Measurements from ENCODE around the gene IL16.
"Not testable (repeated sequence)": the region's sequence is repeated elsewhere in the genome, so short reads cannot be mapped to it uniquely, and the experiment has no call there.

IL16 gene

GRCh38 chr15:81196576-81197254, at the start of gene IL16:
TSS of gene IL16 (plus strand) at chr15:81196879. CDS start at chr15:81225400, 28,521 bp downstream.
- Histone ChIP-seq H3K27ac (no peak within 1 kb of the TSS), H3K4me1 (peaks cover 0 to 8% (median 7%) of the 10 kb centered on the region in 10 experiments; a peak in 14 of 20 replicates), H3K4me2 (no peak within 1 kb of the TSS), H3K9me3 (replicated peaks in 1 of 11) (no peaks in the 10 kb centered on the region), H3K9ac (no peak within 1 kb of the TSS), H3K27me3 (no peaks in the 10 kb centered on the region), H3K4me3 (no peak within 1 kb of the TSS), H3K36me3 (no peaks in the 10 kb centered on the region), H4K20me1 (no peaks in the 10 kb centered on the region)
- no peak for TF ChIP-seq Cebpa-rat (IDR thresholded peaks at IDR 0.05)

- H3K9me3 ChIP-seq (replicated peaks in 1 of 11), result no peaks in the 10 kb centered on the region
- H3K36me3 ChIP-seq, result no peaks in the 10 kb centered on the region
- H3K4me2 ChIP-seq, result no peak overlapping the region
- H3K9ac ChIP-seq, result no peak overlapping the region
- no peak overlapping the region for H3K27ac ChIP-seq
- TF ChIP-seq Cebpa-rat (IDR thresholded peaks at IDR 0.05), result no peak
- H4K20me1 ChIP-seq, result no peaks in the 10 kb centered on the region
- H3K4me1 ChIP-seq, result peaks cover 0 to 8% (median 0%) of the 10 kb centered on the region in 10 experiments; a peak in 3 of 20 replicates
- H3K4me3 ChIP-seq, result no peak overlapping the region
- no peaks in the 10 kb centered on the region for H3K27me3 ChIP-seq
These were observed 45.3 kb upstream of the IL16 start for GRCh38 chr15:81151389-81151788.

GRCh38 chr15:81152339-81152738, 44.3 kb upstream of the IL16 start:
- H3K9me3 ChIP-seq (replicated peaks in 1 of 11), result no peaks in the 10 kb centered on the region
- no peak overlapping the region for H3K4me3 ChIP-seq
- no peak overlapping the region for H3K4me2 ChIP-seq
- H3K36me3 ChIP-seq, result no peaks in the 10 kb centered on the region
- TF ChIP-seq Cebpa-rat (IDR thresholded peaks at IDR 0.05), result no peak
- no peaks in the 10 kb centered on the region for H3K27me3 ChIP-seq
- no peak overlapping the region for H3K9ac ChIP-seq
- H4K20me1 ChIP-seq, result no peaks in the 10 kb centered on the region
- no peak overlapping the region for H3K27ac ChIP-seq
- H3K4me1 ChIP-seq, result peaks cover 0 to 8% (median 0%) of the 10 kb centered on the region in 10 experiments; a peak in 3 of 20 replicates

- Histone ChIP-seq H4K20me1 (no peaks in the 10 kb centered on the region), H3K4me3 (no peak overlapping the region), H3K9me3 (replicated peaks in 1 of 11) (no peaks in the 10 kb centered on the region), H3K27ac (no peak overlapping the region), H3K9ac (no peak overlapping the region), H3K36me3 (no peaks in the 10 kb centered on the region), H3K27me3 (no peaks in the 10 kb centered on the region), H3K4me2 (no peak overlapping the region), H3K4me1 (peaks cover 0 to 8% (median 0%) of the 10 kb centered on the region in 10 experiments; a peak in 3 of 20 replicates)
- no peak for TF ChIP-seq Cebpa-rat (IDR thresholded peaks at IDR 0.05)
These were observed 43.9 kb upstream of the IL16 start for GRCh38 chr15:81152799-81153198.

GRCh38 chr15:81155375-81156218, 41.1 kb upstream of the IL16 start:
- Histone ChIP-seq H4K20me1 (no peaks in the 10 kb centered on the region), H3K4me3 (no peak overlapping the region), H3K27ac (peak overlapping the region in 4 of 11 experiments; percentile 2 to 50 (median 22); a peak in 4 of 22 replicates), H3K9me3 (replicated peaks in 1 of 11) (peaks cover 0 to 11% (median 0%) of the 10 kb centered on the region in 11 experiments; a peak in 2 of 22 replicates), H3K4me2 (no peak overlapping the region; a peak in 1 of 22 replicates), H3K9ac (no peak overlapping the region; a peak in 1 of 22 replicates), H3K36me3 (no peaks in the 10 kb centered on the region), H3K4me1 (peaks cover 0 to 9% (median under 1%) of the 10 kb centered on the region in 10 experiments; a peak in 9 of 20 replicates), H3K27me3 (no peaks in the 10 kb centered on the region)
- peak in 6 of 11 experiments; percentile 17 to 76 (median 54); a peak in 7 of 22 replicates for TF ChIP-seq Cebpa-rat (IDR thresholded peaks at IDR 0.05)

GRCh38 chr15:81156324-81156723, 40.4 kb upstream of the IL16 start:
- no peaks in the 10 kb centered on the region for H3K27me3 ChIP-seq
- H3K4me3 ChIP-seq, result no peak overlapping the region
- H3K4me1 ChIP-seq, result peaks cover 3 to 16% (median 7%) of the 10 kb centered on the region in 10 experiments
- H3K27ac ChIP-seq, result peak overlapping the region in 4 of 11 experiments; percentile 2 to 50 (median 22); a peak in 4 of 22 replicates
- no peaks in the 10 kb centered on the region for H4K20me1 ChIP-seq
- H3K9ac ChIP-seq, result no peak overlapping the region; a peak in 1 of 22 replicates
- H3K36me3 ChIP-seq, result no peaks in the 10 kb centered on the region
- no peak overlapping the region; a peak in 1 of 22 replicates for H3K4me2 ChIP-seq
- TF ChIP-seq Cebpa-rat (IDR thresholded peaks at IDR 0.05), result no peak
- H3K9me3 ChIP-seq (replicated peaks in 1 of 11), result peaks cover 0 to 11% (median 0%) of the 10 kb centered on the region in 11 experiments; a peak in 2 of 22 replicates

GRCh38 chr15:81157195-81157938, 39.3 kb upstream of the IL16 start:
- Histone ChIP-seq H3K4me1 (peaks cover 8 to 22% (median 16%) of the 10 kb centered on the region in 10 experiments), H3K27ac (no peak overlapping the region), H4K20me1 (no peaks in the 10 kb centered on the region), H3K27me3 (no peaks in the 10 kb centered on the region), H3K4me2 (no peak overlapping the region), H3K9me3 (replicated peaks in 1 of 11) (peaks cover 0 to 11% (median 0%) of the 10 kb centered on the region in 11 experiments; a peak in 2 of 22 replicates), H3K9ac (no peak overlapping the region), H3K4me3 (no peak overlapping the region), H3K36me3 (no peaks in the 10 kb centered on the region)
- no peak for TF ChIP-seq Cebpa-rat (IDR thresholded peaks at IDR 0.05)

- H3K27me3 ChIP-seq, result no peaks in the 10 kb centered on the region
- H3K9me3 ChIP-seq (replicated peaks in 1 of 11), result peaks cover 0 to 11% (median 0%) of the 10 kb centered on the region in 11 experiments; a peak in 2 of 22 replicates
- H3K9ac ChIP-seq, result no peak overlapping the region
- no peak for TF ChIP-seq Cebpa-rat (IDR thresholded peaks at IDR 0.05)
- H3K4me3 ChIP-seq, result no peak overlapping the region
- no peak overlapping the region for H3K27ac ChIP-seq
- peaks cover 8 to 22% (median 16%) of the 10 kb centered on the region in 10 experiments for H3K4me1 ChIP-seq
- H3K36me3 ChIP-seq, result no peaks in the 10 kb centered on the region
- no peaks in the 10 kb centered on the region for H4K20me1 ChIP-seq
- H3K4me2 ChIP-seq, result no peak overlapping the region
These were observed 38.8 kb upstream of the IL16 start for GRCh38 chr15:81157939-81158223.

GRCh38 chr15:81158561-81158960, 38.1 kb upstream of the IL16 start:
- not testable (repeated sequence) for H3K27me3 ChIP-seq, H3K27ac ChIP-seq, H4K20me1 ChIP-seq, H3K36me3 ChIP-seq, H3K4me3 ChIP-seq, H3K9ac ChIP-seq, H3K4me2 ChIP-seq
- H3K9me3 ChIP-seq (replicated peaks in 1 of 11), result peaks cover 0 to 11% (median 0%) of the 10 kb centered on the region in 11 experiments; a peak in 2 of 22 replicates
- peaks cover 8 to 22% (median 16%) of the 10 kb centered on the region in 10 experiments for H3K4me1 ChIP-seq
